ENCODE results near the gene TNNC2.
A peak's percentile ranks its signal among the peaks of the same experiment; 100 is the strongest.
"Not testable (repeated sequence)": the region's sequence is repeated elsewhere in the genome, so short reads cannot be mapped to it uniquely, and the experiment has no call there.

Gene TNNC2

GRCh38 chr20:45827030-45827652 lies at the start of gene TNNC2:
TSS of gene TNNC2 (minus strand) at chr20:45827312. CDS start at chr20:45827248, 64 bp downstream.
- no peak for DNase-seq

- DNase-seq, result no peak
Observed at GRCh38 chr20:45874576-45874975, 47.5 kb upstream of the TNNC2 start.

- DNase-seq, result not testable (repeated sequence)
Observed at GRCh38 chr20:45874104-45874481, 47.0 kb upstream of the TNNC2 start.

GRCh38 chr20:45873409-45874103 lies 46.4 kb upstream of the TNNC2 start:
- no peak for DNase-seq

GRCh38 chr20:45872626-45873025 lies 45.5 kb upstream of the TNNC2 start:
- DNase-seq, result no peak

GRCh38 chr20:45867819-45868176 lies 40.7 kb upstream of the TNNC2 start:
- no peak for DNase-seq

- no peak for DNase-seq
Observed at GRCh38 chr20:45867136-45867818, 40.2 kb upstream of the TNNC2 start.

- DNase-seq, result no peak
Observed at GRCh38 chr20:45866454-45866853, 39.3 kb upstream of the TNNC2 start.

GRCh38 chr20:45863543-45864470 lies 36.7 kb upstream of the TNNC2 start:
- DNase-seq, result no peak

GRCh38 chr20:45861221-45862075 lies 34.3 kb upstream of the TNNC2 start:
- no peak for DNase-seq

GRCh38 chr20:45860560-45861220 lies 33.6 kb upstream of the TNNC2 start:
- no peak for DNase-seq

GRCh38 chr20:45859916-45860315 lies 32.8 kb upstream of the TNNC2 start:
- DNase-seq, result no peak

- no peak for DNase-seq
Observed at GRCh38 chr20:45857882-45858216, 30.7 kb upstream of the TNNC2 start.

- peak; percentile 99 for DNase-seq
Observed at GRCh38 chr20:45857114-45857881, 30.2 kb upstream of the TNNC2 start, which contains the start of the genes ACOT8 and ZSWIM3. TSS of gene ACOT8 (minus strand) at chr20:45857392. CDS start at chr20:45857315, 77 bp downstream. TSS of gene ZSWIM3 (plus strand) at chr20:45857614. CDS start at chr20:45857826, 212 bp downstream.

- DNase-seq, result no peak
Observed at GRCh38 chr20:45853484-45853883, 26.4 kb upstream of the TNNC2 start.

- DNase-seq, result no peak
Observed at GRCh38 chr20:45852326-45852725, 25.2 kb upstream of the TNNC2 start.

- DNase-seq, result no peak
Observed at GRCh38 chr20:45851501-45851900, 24.4 kb upstream of the TNNC2 start.

- no peak for DNase-seq
Observed at GRCh38 chr20:45850926-45851325, 23.8 kb upstream of the TNNC2 start.

GRCh38 chr20:45850238-45850637 lies 23.1 kb upstream of the TNNC2 start:
- no peak for DNase-seq

GRCh38 chr20:45848969-45849582 lies 22.0 kb upstream of the TNNC2 start:
- no peak for DNase-seq
